ENCODE results near the gene TOP2A.

Gene TOP2A

GRCh38 chr17:40345161-40345993 lies 72.3 kb downstream of the TOP2A start:
- DNase-seq: peak; percentile 82

GRCh38 chr17:40344421-40345160 lies 73.1 kb downstream of the TOP2A start:
- DNase-seq: no peak

- no peak for DNase-seq
These were observed 74.2 kb downstream of the TOP2A start for GRCh38 chr17:40343219-40344119.

- no peak for DNase-seq
These were observed 75.0 kb downstream of the TOP2A start for GRCh38 chr17:40342504-40343218.

GRCh38 chr17:40341808-40342503 lies 75.7 kb downstream of the TOP2A start:
- peak; percentile 72 for DNase-seq

GRCh38 chr17:40340880-40341807 lies 76.6 kb downstream of the TOP2A start:
- peak; percentile 85 for DNase-seq

- DNase-seq: no peak
These were observed 77.4 kb downstream of the TOP2A start for GRCh38 chr17:40340327-40340726.

- DNase-seq: no peak
These were observed 78.6 kb downstream of the TOP2A start for GRCh38 chr17:40338941-40339649.

Measured in EL (cell line).